ENCODE measurements around the gene PDIA2. TPM values are rescaled to one million over a fixed set of nuclear protein-coding genes. Genes with fewer than 3 reads are reported as not detected.

PDIA2 gene
- total RNA-seq, 1 experiment from 2014 or later, result not detected

DNA sequence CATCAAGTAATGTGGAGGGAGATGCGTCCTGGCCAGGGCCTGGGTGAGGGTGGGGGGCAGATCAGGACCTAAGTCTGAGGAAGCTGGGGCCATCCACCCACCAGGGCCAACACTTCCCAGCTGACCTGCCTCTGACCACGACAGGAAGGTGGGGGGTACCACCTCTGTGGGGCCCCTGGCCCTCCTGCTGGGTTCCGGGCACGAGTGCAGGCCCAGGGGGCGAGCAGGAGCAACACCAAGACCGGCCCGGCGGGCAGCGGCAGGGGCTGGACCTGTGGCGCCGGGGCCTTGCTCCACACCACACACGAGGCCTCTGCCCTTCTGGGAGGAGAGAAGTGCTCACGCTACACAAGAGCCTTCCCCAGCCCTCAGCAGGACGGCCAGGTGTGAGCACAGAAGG, 13.3 kb downstream of the PDIA2 start:
- H3K4me1 ChIP-seq (replicated peaks; ENCODE audit: insufficient read depth), result no peaks in the 10 kb centered on the region
- no peak overlapping the region for H2AFZ ChIP-seq
- DNase-seq, result no peak
- TF ChIP-seq, protein P1, sequence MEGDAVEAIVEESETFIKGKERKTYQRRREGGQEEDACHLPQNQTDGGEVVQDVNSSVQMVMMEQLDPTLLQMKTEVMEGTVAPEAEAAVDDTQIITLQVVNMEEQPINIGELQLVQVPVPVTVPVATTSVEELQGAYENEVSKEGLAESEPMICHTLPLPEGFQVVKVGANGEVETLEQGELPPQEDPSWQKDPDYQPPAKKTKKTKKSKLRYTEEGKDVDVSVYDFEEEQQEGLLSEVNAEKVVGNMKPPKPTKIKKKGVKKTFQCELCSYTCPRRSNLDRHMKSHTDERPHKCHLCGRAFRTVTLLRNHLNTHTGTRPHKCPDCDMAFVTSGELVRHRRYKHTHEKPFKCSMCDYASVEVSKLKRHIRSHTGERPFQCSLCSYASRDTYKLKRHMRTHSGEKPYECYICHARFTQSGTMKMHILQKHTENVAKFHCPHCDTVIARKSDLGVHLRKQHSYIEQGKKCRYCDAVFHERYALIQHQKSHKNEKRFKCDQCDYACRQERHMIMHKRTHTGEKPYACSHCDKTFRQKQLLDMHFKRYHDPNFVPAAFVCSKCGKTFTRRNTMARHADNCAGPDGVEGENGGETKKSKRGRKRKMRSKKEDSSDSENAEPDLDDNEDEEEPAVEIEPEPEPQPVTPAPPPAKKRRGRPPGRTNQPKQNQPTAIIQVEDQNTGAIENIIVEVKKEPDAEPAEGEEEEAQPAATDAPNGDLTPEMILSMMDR (conservative IDR thresholded peaks at IDR 0.05), result no peak
- no peak for TF ChIP-seq EZH2 (IDR thresholded peaks at IDR 0.05; ENCODE audit: low read depth)
- ChIA-PET CTCF (interaction anchor here (0.6 kb wide), 1 partner anchor 204 kb away, joined by 6 read pairs; no protein-coding TSS in a partner anchor), POLR2A (ENCODE audit: unreplicated experiment) (no interaction called here)
- H3K4me3 ChIP-seq, result no peak overlapping the region
- H4K20me1 ChIP-seq (ENCODE audit: insufficient read depth), result no peaks in the 10 kb centered on the region; the same call in 1 of the 2 replicates
- H3K4me2 ChIP-seq, result no peak overlapping the region
- intact Hi-C loops (cut with micrococcal nuclease; ENCODE audit: unreplicated experiment), result no loop called here
- H3F3A ChIP-seq (ENCODE audit: insufficient read depth, low read depth), result no peaks in the 10 kb centered on the region
- no peaks in the 10 kb centered on the region for H3K9me2 ChIP-seq (ENCODE audit: insufficient read depth)
- no TSS peak for BruUV-seq (replicated peaks)
- no peak overlapping the region for H3K27ac ChIP-seq
- no peaks in the 10 kb centered on the region for H3K36me3 ChIP-seq (ENCODE audit: low read depth)
- no peaks in the 10 kb centered on the region for H3K79me2 ChIP-seq (ENCODE audit: low read depth)
- no peaks in the 10 kb centered on the region for H3K9me3 ChIP-seq (ENCODE audit: insufficient read depth, low read depth)
- no peaks in the 10 kb centered on the region for H3K27me3 ChIP-seq (ENCODE audit: insufficient read depth, low read depth)

DNA sequence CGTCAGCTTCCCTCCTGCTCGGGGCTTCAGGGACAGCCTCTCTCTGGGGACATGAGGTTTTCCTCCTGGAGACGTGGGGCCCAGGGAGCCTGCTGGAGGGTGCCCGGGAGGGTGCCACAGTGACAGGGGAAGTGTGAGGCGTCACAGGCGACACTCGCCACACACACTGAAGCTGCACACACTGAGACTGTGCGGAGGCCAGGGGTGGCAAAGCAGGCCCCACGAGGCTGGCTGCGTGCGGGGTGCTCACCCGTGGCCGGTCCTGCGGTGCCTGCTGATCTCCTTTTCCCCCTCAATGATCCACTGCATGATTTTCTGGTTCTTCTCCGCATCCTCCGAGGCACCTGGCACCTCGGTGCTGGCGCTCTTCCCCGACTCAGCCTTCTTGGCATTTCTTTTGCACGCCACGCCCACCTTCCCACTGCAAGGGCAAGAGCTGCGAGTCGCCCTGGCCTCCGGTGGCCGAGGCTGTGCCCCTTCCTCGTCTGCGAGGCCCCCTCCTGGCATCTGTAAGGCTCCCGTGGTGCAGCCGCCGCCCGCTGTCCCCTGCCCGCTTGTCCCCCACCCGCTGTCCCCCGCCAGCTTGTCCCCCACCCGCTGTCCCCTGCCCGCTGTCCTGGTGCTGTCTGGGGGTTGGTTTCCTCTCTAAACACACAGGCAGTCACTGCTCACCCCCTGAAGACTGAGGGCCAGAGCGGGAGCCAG, 14.0 kb downstream of the PDIA2 start:
- ChIA-PET POLR2A (ENCODE audit: unreplicated experiment) (no interaction called here), CTCF (no interaction called here)
- Histone ChIP-seq H3K4me2 (no peak overlapping the region), H3K9me3 (ENCODE audit: insufficient read depth, low read depth) (no peaks in the 10 kb centered on the region), H3K4me1 (replicated peaks; ENCODE audit: insufficient read depth) (no peaks in the 10 kb centered on the region), H3K27ac (no peak overlapping the region), H3K27me3 (ENCODE audit: insufficient read depth, low read depth) (no peaks in the 10 kb centered on the region), H3K79me2 (ENCODE audit: low read depth) (no peaks in the 10 kb centered on the region), H3K36me3 (ENCODE audit: low read depth) (no peaks in the 10 kb centered on the region), H3K4me3 (no peak overlapping the region), H4K20me1 (ENCODE audit: insufficient read depth) (no peaks in the 10 kb centered on the region; the same call in 1 of the 2 replicates), H3F3A (ENCODE audit: insufficient read depth, low read depth) (no peaks in the 10 kb centered on the region), H3K9me2 (ENCODE audit: insufficient read depth) (no peaks in the 10 kb centered on the region), H2AFZ (no peak overlapping the region)
- TF ChIP-seq, protein P1 (conservative IDR thresholded peaks at IDR 0.05), result no peak
- TF ChIP-seq EZH2 (IDR thresholded peaks at IDR 0.05; ENCODE audit: low read depth), result no peak
- no peak for DNase-seq
- BruUV-seq (replicated peaks), result no TSS peak
- intact Hi-C loops (cut with micrococcal nuclease; ENCODE audit: unreplicated experiment), result no loop called here

DNA sequence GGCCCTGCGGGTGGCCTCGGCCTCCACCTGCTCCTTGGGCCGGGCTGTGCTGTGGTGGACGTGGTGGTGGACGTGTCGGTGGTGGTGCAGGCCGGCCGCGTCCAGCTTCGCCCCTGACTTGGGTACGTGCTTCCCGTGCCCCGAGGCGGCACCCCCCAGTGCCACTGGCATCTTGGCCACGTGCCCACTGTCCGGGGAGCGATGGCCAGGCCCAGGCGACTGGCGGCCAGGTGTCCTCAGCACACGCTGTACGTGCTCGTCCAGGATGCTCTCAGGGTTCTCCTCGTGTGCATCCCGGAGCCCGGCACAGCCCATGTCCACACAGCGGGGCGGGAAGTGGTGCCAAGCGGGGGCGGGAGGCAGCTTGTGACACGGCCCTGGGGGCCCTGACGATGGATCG, 14.9 kb downstream of the PDIA2 start:
- no peak overlapping the region for H3K27ac ChIP-seq
- BruUV-seq (replicated peaks), result no TSS peak
- no peak overlapping the region for H3K4me2 ChIP-seq
- H3K9me2 ChIP-seq (ENCODE audit: insufficient read depth), result no peaks in the 10 kb centered on the region
- no peak overlapping the region for H3K4me3 ChIP-seq
- no peaks in the 10 kb centered on the region for H3K4me1 ChIP-seq (replicated peaks; ENCODE audit: insufficient read depth)
- H3K27me3 ChIP-seq (ENCODE audit: insufficient read depth, low read depth), result no peaks in the 10 kb centered on the region
- DNase-seq, result no peak
- H3F3A ChIP-seq (ENCODE audit: insufficient read depth, low read depth), result no peaks in the 10 kb centered on the region
- H3K36me3 ChIP-seq (ENCODE audit: low read depth), result no peaks in the 10 kb centered on the region
- ChIA-PET POLR2A (ENCODE audit: unreplicated experiment) (no interaction called here), CTCF (interaction anchor here (0.5 kb wide), 1 partner anchor 47 kb away, joined by 3 read pairs; no protein-coding TSS in a partner anchor)
- no peaks in the 10 kb centered on the region for H3K9me3 ChIP-seq (ENCODE audit: insufficient read depth, low read depth)
- H4K20me1 ChIP-seq (ENCODE audit: insufficient read depth), result no peaks in the 10 kb centered on the region; the same call in 1 of the 2 replicates
- no peaks in the 10 kb centered on the region for H3K79me2 ChIP-seq (ENCODE audit: low read depth)
- no peak overlapping the region for H2AFZ ChIP-seq
- TF ChIP-seq EZH2 (IDR thresholded peaks at IDR 0.05; ENCODE audit: low read depth), result no peak
- TF ChIP-seq, protein P1 (conservative IDR thresholded peaks at IDR 0.05), result no peak
- intact Hi-C loops (cut with micrococcal nuclease; ENCODE audit: unreplicated experiment), result no loop called here
